Measurements from ENCODE around the gene EPB41L3. TPM values are rescaled to one million over a fixed set of nuclear protein-coding genes. Genes with fewer than 3 reads are reported as not detected.
"Not testable (repeated sequence)": the region's sequence is repeated elsewhere in the genome, so short reads cannot be mapped to it uniquely, and the experiment has no call there.

EPB41L3 gene
- total RNA-seq, 1 donor from 2014 or later = 57.5 TPM

GRCh38 chr18:5534845-5535244 is 9.0 kb downstream of the EPB41L3 start:
- FAIRE-seq (no peak), DNase-seq (ENCODE audit: low spot score in 2 of 2) (no peak)

DNA sequence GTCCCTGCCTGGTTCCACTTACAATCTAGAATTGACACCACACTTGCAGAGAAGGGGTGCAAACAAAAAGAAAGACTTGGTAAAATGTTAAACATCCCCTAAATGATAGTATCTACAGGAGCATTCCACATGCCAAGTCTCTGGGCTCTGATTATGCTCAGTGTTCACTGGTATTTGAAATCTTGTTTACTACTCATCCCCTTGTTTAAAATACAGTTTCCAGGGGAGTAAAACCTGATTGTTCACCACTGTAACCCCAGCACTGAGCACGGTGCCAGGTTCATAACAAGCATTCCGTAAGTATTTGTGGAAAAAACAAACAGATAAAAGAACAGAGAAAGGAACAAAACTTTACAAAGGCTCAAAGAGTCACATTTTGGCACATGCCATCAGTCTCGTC is 11.7 kb downstream of the EPB41L3 start:
- DNase-seq (ENCODE audit: low spot score in 2 of 2) = no peak
- no peak for FAIRE-seq

- no peak for DNase-seq (ENCODE audit: low spot score in 2 of 2)
- FAIRE-seq = no peak
Observed at GRCh38 chr18:5530629-5531178, 13.1 kb downstream of the EPB41L3 start.

- FAIRE-seq (no peak), DNase-seq (ENCODE audit: low spot score in 2 of 2) (no peak)
Observed at GRCh38 chr18:5529471-5529870, 14.3 kb downstream of the EPB41L3 start.

DNA sequence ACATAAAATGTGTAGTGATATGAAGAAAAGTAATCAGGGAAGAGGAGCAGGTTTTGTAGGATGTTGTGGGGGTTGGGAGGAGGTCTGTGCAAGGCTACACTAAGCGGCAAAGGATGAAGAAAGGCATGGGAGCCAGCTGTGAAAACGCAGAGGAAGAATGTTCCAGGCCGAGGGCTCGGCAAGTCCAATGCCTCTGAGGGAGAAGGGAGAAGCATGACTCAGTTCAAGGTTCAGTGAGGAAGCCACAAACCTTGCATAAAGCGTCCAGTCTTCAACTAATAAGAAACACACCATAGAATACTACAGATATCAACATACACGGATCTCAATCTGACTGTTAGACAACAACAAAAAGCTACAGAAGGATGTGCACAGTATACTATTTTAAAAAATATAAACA is 16.2 kb downstream of the EPB41L3 start:
- DNase-seq (ENCODE audit: low spot score in 2 of 2) (no peak), FAIRE-seq (no peak)

DNA sequence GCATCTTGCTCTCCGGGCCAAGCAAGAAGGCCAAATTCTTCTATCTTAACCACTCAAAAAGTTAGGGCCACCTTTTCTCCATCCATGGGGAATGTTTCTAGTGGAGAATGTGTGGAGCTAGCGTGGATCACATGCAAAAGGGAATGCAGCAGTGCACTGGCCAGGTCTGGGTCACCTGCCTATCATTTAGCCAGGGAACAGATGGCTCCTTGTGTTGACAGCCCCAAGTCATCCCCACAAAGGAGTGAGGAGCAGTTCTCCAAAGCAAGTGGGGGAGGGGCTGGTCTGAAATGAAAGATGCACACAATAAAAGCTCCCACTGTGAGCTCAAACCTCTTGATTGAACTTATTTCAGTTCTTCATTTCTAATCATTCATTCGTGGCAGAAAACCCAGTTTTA is 19.1 kb downstream of the EPB41L3 start:
- FAIRE-seq (no peak), DNase-seq (ENCODE audit: low spot score in 2 of 2) (no peak)

DNA sequence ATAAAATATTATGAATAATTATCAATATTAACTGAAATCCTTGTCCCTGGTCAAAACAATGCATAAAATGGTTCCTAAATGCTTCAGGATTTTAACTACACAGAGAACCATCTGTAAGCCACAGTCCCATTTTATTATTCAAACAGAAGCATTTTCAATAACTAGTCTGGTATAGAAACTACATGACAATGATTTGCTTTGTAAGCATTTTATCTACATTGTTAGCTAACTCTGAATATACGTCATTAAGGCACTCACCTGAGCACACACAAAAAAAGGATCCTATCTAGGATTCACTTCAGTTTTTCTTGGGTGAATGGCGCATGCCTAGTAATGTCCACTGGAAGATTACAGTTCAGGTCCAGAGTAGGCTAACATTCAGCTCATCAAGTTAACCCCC is 22.8 kb downstream of the EPB41L3 start:
- FAIRE-seq (no peak), DNase-seq (ENCODE audit: low spot score in 2 of 2) (no peak)

GRCh38 chr18:5520464-5520863 is 23.3 kb downstream of the EPB41L3 start:
- FAIRE-seq = no peak
- no peak for DNase-seq (ENCODE audit: low spot score in 2 of 2)

DNA sequence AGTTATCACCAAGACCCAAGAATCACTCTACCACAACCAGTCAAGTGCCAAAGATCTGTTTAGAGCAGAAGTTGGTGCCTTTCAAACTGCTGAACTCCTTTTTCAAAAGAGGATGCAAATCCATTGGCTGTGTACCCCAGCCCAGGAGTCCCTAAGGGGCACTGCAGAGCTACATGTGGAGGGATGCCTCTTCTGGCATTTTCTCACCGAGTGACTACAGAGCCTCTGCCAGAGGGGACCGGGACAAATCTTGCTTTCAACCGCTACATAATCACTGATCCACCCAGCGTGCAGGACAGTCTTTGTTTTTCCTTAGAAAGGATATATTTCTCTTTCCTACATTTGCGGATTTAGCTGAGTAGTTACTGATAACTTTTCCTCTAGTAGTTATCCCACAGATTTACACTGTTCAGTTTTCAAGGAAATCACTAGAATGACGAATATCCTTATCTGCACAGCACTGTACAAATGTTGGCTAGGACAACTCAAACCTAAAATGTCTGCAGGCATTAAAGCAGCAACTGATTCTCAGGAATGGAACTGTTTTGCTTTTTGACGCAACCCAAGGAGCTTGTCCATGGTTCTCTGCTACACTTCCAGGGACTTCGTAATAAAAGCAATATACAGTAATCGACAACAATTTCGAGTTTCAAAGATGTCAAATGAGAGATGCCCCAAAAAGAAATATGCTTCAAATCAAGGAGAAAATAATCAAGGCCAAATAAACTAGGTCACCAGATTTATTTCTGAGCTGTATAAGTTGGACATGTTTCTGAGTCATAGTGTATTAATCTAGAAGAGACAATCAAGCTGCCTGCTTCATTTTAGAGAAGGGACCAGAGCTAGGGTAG is 24.1 kb downstream of the EPB41L3 start:
- DNase-seq (ENCODE audit: low spot score in 2 of 2) (no peak), FAIRE-seq (no peak)

GRCh38 chr18:5518899-5519371 is 24.9 kb downstream of the EPB41L3 start:
- DNase-seq (ENCODE audit: low spot score in 2 of 2) = no peak
- no peak for FAIRE-seq

DNA sequence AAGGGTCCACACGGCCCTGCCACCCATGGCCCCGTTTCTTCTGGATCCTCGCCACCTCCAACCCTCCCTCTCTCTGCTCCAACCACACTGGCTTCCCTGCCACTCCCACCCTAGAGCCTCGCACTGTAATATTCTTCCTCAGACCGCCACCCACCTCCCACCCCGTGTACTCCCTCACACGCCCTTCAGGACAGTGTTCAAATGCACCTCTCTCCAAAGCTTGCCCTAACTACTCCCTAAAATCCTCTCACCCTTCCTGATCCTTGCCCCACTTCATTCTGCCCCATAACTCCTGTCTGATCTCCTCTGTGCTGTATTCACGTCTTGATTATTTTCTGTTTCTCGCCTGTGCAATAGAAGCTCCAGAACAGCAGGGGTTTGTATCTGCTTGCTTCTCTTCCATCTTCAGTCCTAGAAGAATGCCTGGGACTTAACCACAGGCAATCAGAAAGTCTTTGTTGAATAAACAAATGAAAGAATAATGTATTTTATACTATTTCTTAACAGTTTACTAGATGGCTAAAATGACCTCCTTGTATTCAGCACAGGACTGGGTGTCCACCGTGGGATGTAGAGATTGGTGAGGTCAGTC is 25.5 kb downstream of the EPB41L3 start:
- FAIRE-seq (no peak), DNase-seq (ENCODE audit: low spot score in 2 of 2) (no peak)

DNA sequence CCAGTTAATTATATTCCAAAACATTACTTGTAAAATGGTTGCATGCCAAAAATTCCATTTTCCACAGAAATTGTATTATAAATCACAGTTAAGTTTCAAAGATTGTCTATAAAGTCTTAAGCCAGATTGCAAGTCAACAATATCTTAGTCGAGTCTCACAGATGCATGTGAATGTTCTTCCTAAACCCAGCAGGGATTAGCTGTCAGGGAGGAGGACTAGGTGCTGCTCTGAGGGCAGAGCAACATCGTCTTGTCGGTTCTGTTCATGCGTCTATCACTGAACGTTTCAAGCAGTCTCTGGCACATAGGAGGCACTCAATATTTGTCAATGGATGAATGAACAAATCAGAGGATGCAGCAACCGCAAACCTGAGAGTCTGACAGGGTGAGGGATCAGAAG is 27.0 kb downstream of the EPB41L3 start:
- FAIRE-seq = no peak
- no peak for DNase-seq (ENCODE audit: low spot score in 2 of 2)

DNA sequence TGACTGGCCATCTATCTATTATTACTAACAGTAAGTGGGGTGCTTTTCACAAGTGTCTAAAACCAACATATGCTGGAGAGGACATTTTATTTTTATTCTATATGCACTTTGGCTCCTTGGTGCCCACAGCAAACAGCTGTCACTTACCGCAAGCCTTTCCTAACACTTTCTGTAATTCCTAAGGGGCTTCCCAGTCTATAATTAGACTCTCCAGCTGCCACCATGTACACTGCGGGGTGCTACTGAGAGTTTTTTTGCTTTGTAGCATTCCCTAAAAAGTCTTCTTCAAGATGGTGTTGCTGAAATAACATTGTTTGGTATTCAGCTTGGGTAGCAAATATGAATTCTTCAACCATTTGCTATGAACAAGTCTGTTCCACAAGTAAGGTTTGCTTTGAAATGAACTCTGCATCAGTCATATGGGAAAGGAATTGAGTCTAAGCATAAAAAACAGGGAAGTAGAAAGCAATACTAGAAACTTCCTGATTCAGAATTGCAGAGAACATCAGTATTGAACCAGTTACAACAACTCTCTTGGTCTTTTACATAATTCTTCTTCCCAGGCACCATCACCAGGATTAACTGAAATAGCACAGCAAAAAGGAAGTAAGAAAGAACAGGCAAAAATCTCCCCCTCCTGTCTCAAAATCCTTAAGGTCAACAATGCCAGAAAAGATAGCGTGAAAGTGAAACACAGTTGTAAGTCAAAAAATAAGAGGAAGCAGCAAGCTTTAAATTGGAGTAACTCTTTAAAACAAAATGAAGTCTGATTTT is 28.6 kb downstream of the EPB41L3 start:
- no peak for DNase-seq (ENCODE audit: low spot score in 2 of 2)
- no peak for FAIRE-seq

GRCh38 chr18:5513947-5514346 is 29.9 kb downstream of the EPB41L3 start:
- DNase-seq (ENCODE audit: low spot score in 2 of 2) = no peak
- FAIRE-seq = no peak

GRCh38 chr18:5512176-5512575 is 31.6 kb downstream of the EPB41L3 start:
- DNase-seq (ENCODE audit: low spot score in 2 of 2) = no peak
- no peak for FAIRE-seq

- not testable (repeated sequence) for FAIRE-seq
Observed at GRCh38 chr18:5511541-5511940, 32.3 kb downstream of the EPB41L3 start.

DNA sequence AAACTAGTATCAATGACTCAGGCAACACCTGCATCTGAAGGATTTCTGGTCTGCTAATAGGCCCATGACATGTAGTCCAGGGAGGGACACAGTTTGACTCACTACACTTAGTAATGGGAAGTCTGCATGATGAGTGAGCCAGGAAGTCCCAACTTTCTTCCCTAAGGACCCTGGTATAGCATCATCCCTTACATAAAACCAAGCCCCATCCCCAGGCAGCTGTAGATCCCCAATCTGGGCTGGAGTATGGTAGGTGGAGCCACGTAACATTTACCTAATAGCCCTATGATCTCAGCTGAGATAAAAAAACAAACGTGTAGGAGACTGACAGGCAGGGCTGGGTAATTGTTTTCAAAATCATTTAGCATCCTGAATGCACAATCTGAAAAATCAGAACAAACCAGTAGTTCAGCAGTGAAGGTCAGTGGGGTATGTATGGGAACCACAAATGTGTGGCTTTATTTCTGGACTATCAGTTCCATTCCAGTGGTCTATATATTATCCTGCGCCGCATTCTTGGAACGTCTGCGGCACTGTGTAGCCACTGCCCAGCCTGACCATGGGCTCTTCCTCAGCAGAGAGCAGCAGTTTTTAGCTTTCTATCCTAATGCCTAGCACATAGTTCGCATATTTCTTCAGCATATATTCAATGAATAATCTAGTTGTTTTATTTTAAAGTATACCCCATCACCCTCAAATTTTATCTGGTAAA is 33.5 kb downstream of the EPB41L3 start:
- DNase-seq (ENCODE audit: low spot score in 2 of 2) (no peak), FAIRE-seq (no peak)

More at GRCh38 chr18:5511541-5511940, 32.3 kb downstream of the EPB41L3 start:
- not testable (repeated sequence) for DNase-seq (ENCODE audit: low spot score in 2 of 2)

DNA sequence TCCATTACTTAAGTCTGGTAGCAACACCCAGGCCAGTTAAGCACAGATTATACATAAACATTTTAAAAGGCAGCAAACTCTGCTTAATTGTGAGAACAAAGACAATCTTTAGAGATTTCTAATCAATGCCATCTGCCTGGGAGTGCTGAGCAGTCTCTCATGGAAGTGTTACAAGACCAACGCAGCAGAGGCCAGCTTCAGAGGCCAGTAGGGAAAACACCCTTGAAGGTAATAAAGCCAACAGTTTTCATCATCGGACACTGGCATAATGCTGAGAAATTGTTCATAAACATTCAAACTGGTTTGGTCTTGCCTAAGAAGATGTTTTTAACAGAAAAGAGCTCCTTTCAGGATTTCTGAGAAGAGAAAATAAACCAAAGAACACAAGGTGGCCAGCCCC is 35.0 kb downstream of the EPB41L3 start:
- FAIRE-seq (no peak), DNase-seq (ENCODE audit: low spot score in 2 of 2) (no peak)

GRCh38 chr18:5507756-5508155 is 36.0 kb downstream of the EPB41L3 start:
- FAIRE-seq (no peak), DNase-seq (ENCODE audit: low spot score in 2 of 2) (no peak)

DNA sequence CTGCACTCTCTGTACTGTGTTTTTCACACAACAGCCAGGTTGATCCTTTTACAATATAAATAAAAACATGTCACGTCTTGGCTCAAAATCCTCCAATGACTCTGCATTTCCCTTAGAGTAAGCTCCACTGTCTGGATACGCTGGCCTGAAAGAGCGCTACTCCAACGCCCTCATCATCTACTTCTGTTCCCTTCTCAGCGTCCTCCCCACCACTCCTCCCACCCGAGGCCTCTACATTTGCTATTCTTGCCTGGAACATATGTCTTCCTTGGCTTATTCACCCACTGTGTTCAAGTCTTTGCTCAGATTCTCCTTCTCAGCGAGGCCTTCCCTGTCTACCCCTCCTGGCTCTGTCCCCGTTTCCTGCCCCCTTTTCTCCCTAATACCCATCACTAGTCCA is 37.6 kb downstream of the EPB41L3 start:
- DNase-seq (ENCODE audit: low spot score in 2 of 2) (no peak), FAIRE-seq (no peak)
